ENCODE measurements around the gene EEF2KMT.

Gene EEF2KMT

GRCh38 chr16:5044011-5044540 lies 53.5 kb downstream of the EEF2KMT start:
- Mint-ChIP-seq H3K9me3 (ENCODE audit: low read depth) (no peaks in the 10 kb centered on the region), H3K4me1 (ENCODE audit: low read depth) (no peaks in the 10 kb centered on the region), H3K27ac (no peak overlapping the region), H3K27me3 (no peaks in the 10 kb centered on the region), H3K4me3 (no peak overlapping the region), H3K36me3 (peaks cover 6% of the 10 kb centered on the region)

DNA sequence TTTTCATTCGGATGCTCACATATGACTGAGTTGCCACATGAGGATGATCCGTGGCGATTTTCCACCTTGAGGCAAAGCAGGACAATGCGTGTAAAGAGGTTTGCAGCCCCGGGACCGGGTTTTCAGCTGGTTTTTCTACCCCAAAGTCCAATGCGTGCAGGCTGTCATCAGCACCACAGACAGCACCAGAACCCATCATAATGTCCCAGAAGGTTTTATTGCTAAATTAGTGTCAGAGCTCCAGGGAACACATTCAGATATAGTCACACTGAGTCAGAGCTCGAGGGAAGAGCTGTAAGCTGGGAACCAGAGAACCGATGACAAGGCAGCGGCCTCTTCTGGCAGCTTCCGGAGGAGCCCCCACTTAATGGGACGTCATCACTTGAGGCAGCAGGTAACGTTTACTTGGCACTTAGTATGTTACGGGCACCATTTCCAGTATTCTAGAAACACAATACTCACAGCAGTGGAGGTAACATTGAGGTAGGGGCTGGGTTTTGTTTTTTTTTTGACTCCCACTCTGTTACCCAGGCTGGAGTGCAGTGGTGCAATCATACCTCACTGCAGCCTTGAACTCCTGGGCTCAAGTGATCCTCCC lies 54.9 kb downstream of the EEF2KMT start:
- Mint-ChIP-seq H3K27me3 (no peaks in the 10 kb centered on the region), H3K4me1 (ENCODE audit: low read depth) (no peaks in the 10 kb centered on the region), H3K27ac (no peak overlapping the region), H3K4me3 (no peak overlapping the region), H3K36me3 (peaks cover 3% of the 10 kb centered on the region), H3K9me3 (ENCODE audit: low read depth) (no peaks in the 10 kb centered on the region)

- Mint-ChIP-seq H3K4me3 (no peak overlapping the region), H3K9me3 (ENCODE audit: low read depth) (no peaks in the 10 kb centered on the region), H3K27me3 (no peaks in the 10 kb centered on the region), H3K27ac (no peak overlapping the region), H3K4me1 (ENCODE audit: low read depth) (no peaks in the 10 kb centered on the region), H3K36me3 (no peaks in the 10 kb centered on the region)
These were observed 55.9 kb downstream of the EEF2KMT start for GRCh38 chr16:5041600-5042133.

GRCh38 chr16:5040451-5040850 lies 57.1 kb downstream of the EEF2KMT start:
- Mint-ChIP-seq H3K4me3 (no peak overlapping the region), H3K36me3 (no peaks in the 10 kb centered on the region), H3K9me3 (ENCODE audit: low read depth) (no peaks in the 10 kb centered on the region)

GRCh38 chr16:5036228-5037156 lies 61.1 kb downstream of the EEF2KMT start:
- Mint-ChIP-seq H3K4me3 (no peak overlapping the region), H3K9me3 (ENCODE audit: low read depth) (no peaks in the 10 kb centered on the region), H3K36me3 (no peaks in the 10 kb centered on the region), H3K27ac (no peak overlapping the region), H3K27me3 (no peaks in the 10 kb centered on the region), H3K4me1 (ENCODE audit: low read depth) (peaks cover 19% of the 10 kb centered on the region)

More at GRCh38 chr16:5040451-5040850, 57.1 kb downstream of the EEF2KMT start:
- no peak overlapping the region for H3K27ac Mint-ChIP-seq
- H3K4me1 Mint-ChIP-seq (ENCODE audit: low read depth), result no peaks in the 10 kb centered on the region
- H3K27me3 Mint-ChIP-seq, result no peaks in the 10 kb centered on the region

- no peaks in the 10 kb centered on the region for H3K36me3 Mint-ChIP-seq
- no peaks in the 10 kb centered on the region for H3K9me3 Mint-ChIP-seq (ENCODE audit: low read depth)
- no peak overlapping the region for H3K27ac Mint-ChIP-seq
- no peak overlapping the region for H3K4me3 Mint-ChIP-seq
- peaks cover 19% of the 10 kb centered on the region for H3K4me1 Mint-ChIP-seq (ENCODE audit: low read depth)
- H3K27me3 Mint-ChIP-seq, result no peaks in the 10 kb centered on the region
These were observed 61.7 kb downstream of the EEF2KMT start for GRCh38 chr16:5035909-5036227.
